HEK293 (cell line): ENCODE data around the gene MAP4K4.

ENCODE experiments used
- BCL11A ChIP-seq: fragments of 450-650 bp; formaldehyde crosslinking; IDR thresholded peaks from 2 replicates; pipeline ENCODE4 v1.5.1; 2016; ENCODE audit warnings: low read depth, missing biosample characterization, missing genetic modification characterization
- CTCF ChIP-seq: fragments of 450-650 bp; formaldehyde crosslinking; IDR thresholded peaks from 2 replicates; pipeline ENCODE4 v1.5.1; 2016; ENCODE audit warnings: missing biosample characterization, missing genetic modification characterization
- EGR2 ChIP-seq: fragments of 450-650 bp; formaldehyde crosslinking; IDR thresholded peaks from 2 replicates; pipeline ENCODE4 v1.5.1; 2016; ENCODE audit warnings: low read depth, missing biosample characterization, missing genetic modification characterization
- FEZF1 ChIP-seq: fragments of 450-650 bp; formaldehyde crosslinking; IDR thresholded peaks from 2 replicates; pipeline ENCODE4 v1.5.1; 2016; ENCODE audit warnings: missing biosample characterization, missing genetic modification characterization
- KLF1 ChIP-seq: fragments of 450-650 bp; formaldehyde crosslinking; IDR thresholded peaks from 2 replicates; pipeline ENCODE4 v1.5.1; 2016; ENCODE audit warnings: missing biosample characterization, missing genetic modification characterization
- SETDB1 ChIP-seq: IDR thresholded peaks from one replicate; pipeline ENCODE4 v1.6.1; 2017; ENCODE audit warnings: mild to moderate bottlenecking, low read length, moderate library complexity, mixed read lengths; ENCODE audit not compliant: insufficient read length
- SP2 ChIP-seq: fragments of 450-650 bp; formaldehyde crosslinking; IDR thresholded peaks from 2 replicates; pipeline ENCODE4 v1.5.1; 2016; ENCODE audit warnings: missing biosample characterization, missing genetic modification characterization
- TCF7L2 ChIP-seq: IDR thresholded peaks from 2 replicates; pipeline ENCODE4 v1.6.1; 2011; ENCODE audit warnings: low read depth, mild to moderate bottlenecking, inconsistent platforms, low read length, moderate library complexity, borderline replicate concordance
- ZNF155 ChIP-seq: fragments of 450-650 bp; formaldehyde crosslinking; IDR thresholded peaks from 2 replicates; pipeline ENCODE4 v1.5.1; 2016; ENCODE audit warnings: missing biosample characterization, missing genetic modification characterization
- ZNF23 ChIP-seq: fragments of 450-650 bp; formaldehyde crosslinking; IDR thresholded peaks from 2 replicates; pipeline ENCODE4 v1.5.1; 2016; ENCODE audit warnings: missing biosample characterization, missing genetic modification characterization, borderline replicate concordance
- ZNF274 ChIP-seq, 2 experiments: fragments of 200-500 bp in 1 of 2; fragments of 450-650 bp in 1 of 2; sonication (Bioruptor generic) in 1 of 2; formaldehyde crosslinking in 1 of 2; IDR thresholded peaks; 2 replicates each; pipeline versions ENCODE4 v1.5.1 to v1.6.1; 2014 to 2016; ENCODE audit warnings: borderline replicate concordance in 1 of 2, inconsistent platforms in 1 of 2, low read length in 1 of 2, missing biosample characterization in 1 of 2, missing genetic modification characterization in 1 of 2
- ZNF423 ChIP-seq: fragments of 450-650 bp; formaldehyde crosslinking; IDR thresholded peaks from 2 replicates; pipeline ENCODE4 v1.5.1; 2016; ENCODE audit warnings: missing biosample characterization, missing genetic modification characterization

DNA sequence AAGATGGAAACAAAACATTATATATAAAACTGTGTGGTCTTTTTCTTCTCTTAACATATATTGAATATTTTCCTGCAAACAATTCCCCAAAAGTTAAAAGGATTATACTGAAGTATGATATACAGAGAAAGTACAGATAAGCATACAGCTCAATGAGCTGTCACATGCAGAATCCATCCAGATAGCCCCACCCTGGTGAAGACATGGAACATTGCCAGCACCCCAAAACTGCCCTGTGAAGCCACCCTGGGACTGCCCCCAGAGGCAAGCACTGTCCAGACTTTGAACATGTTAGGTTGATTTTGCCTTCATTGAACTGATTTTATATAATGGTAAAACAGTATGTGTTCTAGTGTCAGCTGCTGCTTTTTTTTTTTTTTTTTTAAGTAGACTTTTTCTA is 182.0 kb downstream of the MAP4K4 start:
- no peak for TF ChIP-seq CTCF (tag by site-specific recombination)
- TF ChIP-seq ZNF155 (tag by site-specific recombination): no peak
- no peak for TF ChIP-seq KLF1
- TF ChIP-seq BCL11A (tag by site-specific recombination): no peak
- TF ChIP-seq FEZF1 (tag by site-specific recombination): no peak
- no peak for TF ChIP-seq ZNF274 (IDR thresholded peaks at IDR 0.05; ENCODE audit: low read length)
- TF ChIP-seq ZNF274 (tag by site-specific recombination; IDR thresholded peaks at IDR 0.05; ENCODE audit: borderline replicate concordance): no peak
- no peak for TF ChIP-seq ZNF23 (tag by site-specific recombination)
- TF ChIP-seq SETDB1: no peak
- no peak for TF ChIP-seq TCF7L2
- TF ChIP-seq ZNF423 (tag by site-specific recombination): no peak
- TF ChIP-seq EGR2: no peak
- TF ChIP-seq SP2: no peak
